Astrocyte of the cerebellum (primary cell): ENCODE results near the gene RNF41.

Source experiments
- DNase-seq: peaks from one replicate; pipeline ENCODE4 v3.0.0-alpha.2; 2011; ENCODE audit warnings: low read depth
- H3K4me3 ChIP-seq: 2 replicates; pipeline ENCODE4 v1.5.1; 2011; ENCODE audit warnings: mild to moderate bottlenecking, low read depth, low read length, moderate library complexity
- CTCF ChIP-seq: IDR thresholded peaks from 2 replicates; pipeline ENCODE4 v1.5.1; 2012; ENCODE audit warnings: low read length, low read depth, moderate library complexity, mild to moderate bottlenecking; ENCODE audit errors: missing control alignments
- in situ Hi-C: cut with HindIII; loops from 2 replicates; pipeline ENCODE4 v1.10.0; 2017; ENCODE audit warnings: low sequenced_read_pairs

Gene RNF41

DNA sequence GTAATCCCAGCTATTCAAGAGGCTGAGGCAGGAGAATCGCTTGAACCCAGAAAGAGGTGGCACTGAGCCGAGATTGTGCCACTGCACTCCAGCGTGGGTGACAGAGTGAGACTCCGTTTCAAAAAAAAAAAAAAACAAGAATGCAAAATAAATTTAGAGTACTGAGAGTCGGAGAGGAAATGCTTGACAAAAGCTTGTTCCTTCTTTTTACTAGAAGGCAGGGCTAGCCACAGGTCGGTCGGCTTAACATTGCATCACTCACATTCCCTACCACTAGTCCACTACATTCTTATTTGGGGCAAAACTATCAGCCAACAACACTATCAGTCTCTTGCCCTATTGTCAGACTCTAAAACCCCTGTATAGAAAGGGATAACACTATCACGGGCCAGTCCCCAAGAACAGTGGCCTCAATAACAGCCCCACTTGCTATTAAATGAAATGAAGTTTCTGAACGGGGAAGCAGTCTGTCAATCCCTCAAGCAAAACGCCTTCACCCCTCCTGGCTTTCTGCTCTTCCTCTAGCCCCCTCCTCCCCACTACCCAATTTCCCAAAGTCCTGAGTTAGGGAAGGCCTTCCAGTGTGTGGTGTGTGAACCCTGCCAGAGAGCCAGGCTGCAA is 1.0 kb downstream of the RNF41 start:
- no peak for TF ChIP-seq CTCF
- no peak for DNase-seq
- in situ Hi-C loops, result loop anchor here (5.0 kb wide), 1 partner anchor 93 kb away; the partner anchor contains the start of gene ESYT1
- H3K4me3 ChIP-seq, result peak overlapping the region; percentile 64

DNA sequence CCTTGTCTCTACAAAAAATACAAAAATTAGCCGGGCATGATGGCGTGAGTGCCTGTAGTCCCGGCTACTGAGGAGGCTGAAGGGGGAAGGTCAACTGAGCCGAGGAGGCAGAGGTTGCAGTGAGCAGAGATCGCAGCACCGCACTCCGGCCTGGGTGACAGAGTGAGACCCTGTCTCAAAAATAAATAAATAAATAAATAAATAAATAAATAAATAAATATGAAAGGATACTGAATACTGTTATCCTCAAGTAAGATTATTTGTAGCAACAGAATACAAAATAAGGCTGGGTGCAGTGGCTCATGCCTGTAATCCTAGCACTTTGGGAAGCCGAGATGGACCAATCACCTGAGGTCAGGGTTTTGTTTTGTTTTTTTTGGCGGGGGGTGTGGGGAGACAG is 1.9 kb downstream of the RNF41 start:
- in situ Hi-C loops, result loop anchor here (5.0 kb wide), 1 partner anchor 93 kb away; the partner anchor contains the start of gene ESYT1
- no peak overlapping the region for H3K4me3 ChIP-seq
- DNase-seq, result no peak
- TF ChIP-seq CTCF, result no peak

DNA sequence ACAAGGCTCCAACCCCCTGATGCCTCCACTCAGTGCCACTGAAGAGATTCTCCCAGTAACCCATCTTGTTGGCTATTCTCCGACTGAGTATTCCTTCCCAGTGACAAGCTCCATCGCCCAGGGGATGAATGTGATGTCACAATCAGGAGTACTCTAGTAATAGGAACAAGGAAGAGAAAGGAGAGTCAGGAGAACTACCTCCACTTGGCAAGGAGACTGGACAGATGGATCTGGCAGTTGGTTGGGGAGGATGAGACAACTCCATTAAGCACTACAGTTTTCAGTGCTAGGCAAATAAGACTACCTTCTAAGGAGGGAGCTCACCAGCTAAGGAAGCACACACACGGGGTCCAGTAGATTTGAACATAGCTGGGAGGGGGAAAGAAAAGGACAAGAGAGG is 5.3 kb downstream of the RNF41 start:
- no peak for TF ChIP-seq CTCF
- in situ Hi-C loops, result no loop called here
- DNase-seq, result no peak
- no peak overlapping the region for H3K4me3 ChIP-seq

DNA sequence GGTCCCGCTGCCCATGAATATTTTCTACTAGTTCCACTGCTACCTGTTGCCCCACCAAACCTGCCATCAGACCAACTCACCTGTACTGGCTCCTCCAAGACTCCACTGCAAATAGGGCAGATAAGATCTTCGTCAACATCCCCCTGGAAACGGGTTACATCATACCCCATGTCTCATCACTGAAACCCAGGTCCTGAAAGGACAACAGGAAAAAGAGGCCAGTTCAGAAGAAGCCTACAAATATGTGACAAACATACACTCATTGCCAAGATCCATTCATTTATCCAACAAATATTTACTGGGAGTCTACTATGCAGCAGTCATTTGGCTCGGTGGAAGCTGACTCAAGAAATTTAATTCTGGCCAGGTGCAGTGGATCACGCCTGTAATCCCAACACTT is 7.8 kb downstream of the RNF41 start:
- TF ChIP-seq CTCF, result no peak
- in situ Hi-C loops, result no loop called here
- H3K4me3 ChIP-seq, result no peak overlapping the region
- no peak for DNase-seq

GRCh38 chr12:56212361-56212760 is 9.4 kb downstream of the RNF41 start:
- in situ Hi-C loops, result no loop called here
- no peak for TF ChIP-seq CTCF

GRCh38 chr12:56208006-56208405 is 13.7 kb downstream of the RNF41 start:
- no peak for DNase-seq
- H3K4me3 ChIP-seq, result no peak overlapping the region

More at GRCh38 chr12:56212361-56212760, 9.4 kb downstream of the RNF41 start:
- H3K4me3 ChIP-seq, result no peak overlapping the region
- no peak for DNase-seq

More at GRCh38 chr12:56208006-56208405, 13.7 kb downstream of the RNF41 start:
- no peak for TF ChIP-seq CTCF
- in situ Hi-C loops, result no loop called here
